ENCODE measurements around the gene TACC3.

The TACC3 gene

DNA sequence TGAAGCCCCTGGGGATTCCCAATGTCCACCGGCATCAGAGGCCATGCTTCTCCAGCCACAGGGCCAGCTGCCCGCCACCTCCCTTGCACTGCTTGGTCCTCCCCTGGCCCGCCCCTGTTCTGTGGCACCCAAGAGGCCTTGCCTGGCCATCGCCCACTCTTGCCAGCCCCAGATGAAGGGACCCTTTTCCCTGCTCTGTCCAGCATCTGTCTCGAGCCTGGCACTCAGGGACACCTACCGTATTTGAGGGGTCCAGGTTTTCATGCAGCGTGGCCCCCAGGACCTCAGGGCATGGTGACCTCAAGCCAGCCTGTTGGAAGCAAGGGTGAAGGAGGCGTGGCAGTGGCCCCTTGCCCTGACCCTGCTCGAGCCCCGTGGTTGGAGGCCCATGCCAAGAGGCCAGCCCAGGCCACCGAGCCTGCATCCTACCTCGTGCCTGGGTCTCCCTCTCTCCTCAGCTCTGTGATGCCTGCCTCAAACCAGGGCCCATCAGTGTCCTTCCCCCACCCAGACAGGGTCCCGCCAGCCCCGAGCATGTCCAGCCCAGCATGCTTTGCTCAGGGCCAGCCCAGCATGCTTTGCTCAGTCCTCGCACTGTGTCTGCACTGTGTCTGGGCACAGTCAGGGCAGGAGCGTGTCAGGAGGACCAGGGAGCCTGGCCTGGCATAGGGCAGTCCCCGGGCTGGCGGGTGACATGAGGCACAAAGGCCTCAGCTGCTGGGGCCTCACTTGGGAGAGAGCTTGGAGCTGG is 57.5 kb downstream of the TACC3 start:
- DNase-seq: no peak

DNA sequence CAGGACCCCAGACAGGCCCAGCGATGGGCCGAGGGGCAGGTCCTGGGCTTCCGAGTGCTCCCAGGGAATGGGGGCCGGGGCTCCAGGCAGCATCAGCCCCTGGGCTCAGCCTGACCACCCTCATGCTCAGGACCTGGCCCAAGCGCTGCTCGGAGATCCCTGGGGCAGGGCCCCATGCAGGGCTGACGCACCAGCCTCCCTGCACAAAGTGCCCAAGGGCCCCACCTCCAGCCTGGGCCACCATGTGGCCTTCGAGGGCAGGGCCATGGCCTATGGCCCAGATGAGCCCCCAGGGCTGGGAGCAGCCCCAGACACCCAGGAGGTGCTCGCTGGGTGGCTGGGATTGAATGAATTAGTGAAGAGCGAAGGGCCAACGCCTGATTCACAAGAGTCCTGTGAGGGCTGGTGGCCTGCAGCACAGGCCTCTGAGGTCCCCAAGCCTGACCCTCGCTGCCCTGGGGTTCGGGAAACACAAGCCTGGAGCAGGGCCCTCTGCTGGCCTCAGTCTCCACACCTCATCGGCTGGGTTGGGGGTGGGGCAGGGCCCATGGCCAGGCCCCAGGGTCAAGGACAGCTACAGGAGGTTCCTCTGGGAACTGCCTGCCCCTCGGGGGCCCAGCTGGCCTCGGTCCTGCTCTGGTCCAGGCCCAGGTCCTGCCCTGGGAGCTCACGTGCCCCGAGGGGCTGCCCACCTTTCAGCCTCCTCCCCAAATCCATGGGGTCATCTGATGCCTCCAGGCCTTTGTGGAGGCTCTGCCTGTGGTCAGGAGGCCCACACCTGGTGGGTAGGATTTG is 58.5 kb downstream of the TACC3 start:
- DNase-seq: no peak

DNA sequence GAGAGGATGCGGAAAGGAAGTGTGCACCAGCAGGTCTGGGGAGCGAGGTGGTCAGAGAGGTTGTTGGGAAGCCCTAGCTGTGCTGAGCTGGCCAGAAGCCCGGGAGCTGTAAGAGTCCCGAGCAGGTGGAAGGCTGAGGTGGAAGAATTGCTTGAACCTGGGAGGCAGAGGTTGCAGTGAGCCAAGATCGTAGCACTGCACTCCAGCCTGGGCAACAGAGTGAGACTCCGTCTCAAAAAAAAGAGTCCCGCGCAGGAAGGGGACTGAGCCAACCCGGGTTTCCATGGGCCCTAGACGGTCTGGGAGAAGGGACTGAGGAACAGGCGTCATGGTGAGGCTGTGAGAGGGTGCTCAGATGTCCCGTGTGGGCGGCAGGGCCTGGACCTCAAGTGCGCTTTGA is 59.1 kb downstream of the TACC3 start:
- no peak for DNase-seq

- DNase-seq: no peak
Measured at GRCh38 chr4:1783015-1783414, 61.7 kb downstream of the TACC3 start.

- no peak for DNase-seq
Measured at GRCh38 chr4:1783970-1784369, 62.6 kb downstream of the TACC3 start.

DNA sequence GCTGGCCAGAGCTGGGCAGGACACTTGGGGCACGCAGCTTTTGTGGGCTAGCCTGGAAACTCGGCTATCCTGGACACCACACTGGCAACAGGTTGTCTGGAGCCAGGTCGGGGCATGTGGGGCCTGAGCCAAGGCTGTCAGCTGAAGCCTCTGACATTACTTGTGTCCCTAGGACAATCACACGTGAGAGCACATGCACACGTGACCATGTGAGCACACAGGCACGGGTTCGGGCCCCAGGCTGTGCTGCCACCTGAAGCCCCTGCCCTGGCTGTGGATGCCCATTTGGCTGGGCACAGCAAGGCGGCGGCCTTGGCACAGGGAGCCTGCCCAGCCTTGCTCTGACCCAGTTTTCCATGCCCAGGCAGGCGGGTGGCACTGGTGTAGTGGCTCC is 63.1 kb downstream of the TACC3 start:
- DNase-seq: no peak

DNA sequence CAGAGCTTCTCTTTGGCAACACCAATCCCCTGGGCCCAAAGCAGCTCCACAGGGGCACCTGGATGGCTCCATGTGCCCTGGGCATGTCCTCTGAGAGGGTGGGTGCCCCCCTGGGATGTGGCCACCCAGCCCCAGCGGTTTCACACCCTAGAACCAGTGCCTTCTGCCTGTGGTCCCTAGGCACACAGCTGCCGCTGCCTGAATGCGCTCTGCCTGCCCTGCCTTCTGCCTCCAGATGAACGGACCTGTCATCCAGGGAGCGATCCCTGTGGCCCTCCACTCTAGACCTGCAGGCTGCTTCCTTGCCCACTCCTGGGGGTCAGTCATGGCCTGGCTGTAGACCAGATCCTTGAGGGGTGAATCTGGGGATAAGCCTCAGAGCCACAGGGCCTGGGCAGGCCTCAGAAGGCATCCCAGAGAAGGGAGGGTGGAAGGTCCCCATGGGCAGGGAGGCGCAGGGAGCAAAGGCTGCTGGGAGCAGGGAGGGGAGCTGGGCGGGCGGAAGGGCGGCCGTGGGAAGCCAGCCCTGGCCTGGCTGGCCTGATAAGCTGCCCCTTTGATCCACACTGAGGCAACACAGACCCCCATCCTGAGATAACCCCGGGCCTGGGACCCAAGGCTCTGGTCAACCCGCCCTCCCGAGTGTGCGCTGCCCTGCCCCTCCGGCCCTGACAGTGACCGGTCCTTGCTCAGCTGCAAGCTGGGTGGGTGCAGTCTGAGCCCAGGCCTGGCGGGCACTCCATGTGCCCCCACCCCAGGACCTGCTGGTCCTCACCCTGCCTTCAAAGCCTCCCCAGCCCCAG is 63.7 kb downstream of the TACC3 start:
- no peak for DNase-seq

- DNase-seq: no peak
Measured at GRCh38 chr4:1785592-1785991, 64.3 kb downstream of the TACC3 start.

DNA sequence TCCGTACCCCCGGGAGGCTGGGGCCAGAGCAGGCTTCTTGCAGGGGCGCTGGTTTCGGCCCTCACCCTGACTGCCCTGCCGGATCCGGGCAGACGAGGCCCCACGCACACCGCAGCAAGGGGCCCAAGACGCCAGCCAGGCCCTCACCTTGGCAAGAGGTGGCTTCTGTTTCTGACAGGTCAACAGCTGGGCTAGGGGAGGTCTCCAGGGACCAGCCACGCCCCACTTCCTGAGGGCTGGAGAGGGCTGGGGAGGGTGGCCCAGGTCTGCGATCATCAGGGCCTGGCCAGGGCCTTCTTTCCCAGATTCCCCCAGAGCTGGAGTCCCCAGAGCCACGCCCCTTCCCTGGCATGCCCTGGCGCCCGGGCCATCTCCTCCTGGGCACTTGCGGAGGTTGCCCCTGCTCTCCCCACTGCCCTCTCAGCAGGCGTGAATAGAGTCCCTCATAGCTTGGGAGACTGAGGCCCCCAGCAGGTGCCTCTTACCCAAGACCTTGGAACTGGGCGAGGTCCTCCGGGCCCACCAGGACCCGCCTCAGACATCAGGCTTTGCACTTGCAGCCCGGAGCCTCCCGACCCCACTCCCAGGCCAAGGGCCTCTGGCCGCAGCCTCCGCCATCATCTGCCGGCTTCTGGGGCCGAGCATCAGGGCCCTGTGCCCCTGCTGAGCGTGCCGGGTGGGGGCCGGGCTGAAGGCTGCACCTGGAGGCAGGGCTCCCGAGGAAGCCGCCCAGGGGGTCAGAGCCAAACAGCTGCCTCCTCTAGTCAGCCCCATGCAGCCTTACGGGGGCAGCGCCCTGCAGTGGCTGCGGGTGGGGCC is 65.4 kb downstream of the TACC3 start:
- no peak for DNase-seq

GRCh38 chr4:1787411-1788077 is 66.2 kb downstream of the TACC3 start:
- DNase-seq: no peak

- no peak for DNase-seq
Measured at GRCh38 chr4:1788254-1788973, 67.1 kb downstream of the TACC3 start.

DNA sequence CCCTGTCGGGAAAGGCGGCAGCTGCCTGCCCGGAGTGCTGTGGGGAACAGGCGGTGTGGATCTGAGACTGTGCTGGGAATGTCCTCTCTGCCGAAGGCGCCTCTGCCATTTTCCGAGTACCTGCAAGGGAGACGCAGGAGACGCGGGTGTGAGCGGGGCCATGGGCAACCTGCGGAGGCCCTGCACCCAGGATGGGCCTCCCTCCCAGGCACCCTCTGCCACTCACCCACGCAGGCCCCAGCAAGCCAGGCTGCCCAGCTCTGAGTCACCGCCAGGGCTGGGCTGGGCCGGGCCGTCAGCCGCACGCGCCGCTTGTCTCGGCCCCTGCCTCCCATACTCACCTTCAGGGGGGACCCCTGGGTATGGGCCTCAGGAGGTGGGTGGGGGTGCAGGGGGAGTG is 68.2 kb downstream of the TACC3 start:
- no peak for DNase-seq

DNA sequence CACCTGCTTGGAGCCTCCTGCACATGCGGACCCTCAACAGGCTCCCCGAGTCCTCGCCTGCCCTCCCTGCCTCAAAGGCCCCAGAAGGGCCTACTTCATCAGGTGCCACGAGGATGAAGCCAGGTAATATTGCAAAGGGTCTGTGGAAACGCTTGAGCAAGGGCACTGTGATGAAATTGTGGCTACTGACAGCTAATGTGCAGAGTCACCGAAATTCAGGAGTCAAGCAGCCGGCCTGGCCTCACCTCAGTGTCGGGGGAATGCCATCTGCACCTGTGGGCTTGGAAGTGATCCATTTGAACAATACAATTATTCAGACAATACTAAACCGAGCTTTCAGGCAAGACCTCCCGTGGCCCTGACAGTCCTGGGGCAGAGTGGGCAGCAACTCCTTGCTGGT is 68.7 kb downstream of the TACC3 start:
- no peak for DNase-seq

- DNase-seq: no peak
Measured at GRCh38 chr4:1792158-1792831, 71.0 kb downstream of the TACC3 start.

- peak; percentile 32 for DNase-seq
Measured at GRCh38 chr4:1792832-1793495, 71.6 kb downstream of the TACC3 start, which contains the start of gene FGFR3. FGFR3 (plus strand) TSS chr4:1793293; CDS start chr4:1793935, 642 bp downstream.

GRCh38 chr4:1793496-1793840 is 72.1 kb downstream of the TACC3 start:
- DNase-seq: no peak

GRCh38 chr4:1793940-1794808 is 72.9 kb downstream of the TACC3 start:
- no peak for DNase-seq
